Stimulated activated CD4-positive, alpha-beta T cell treated with anti-CD3 and anti-CD28 coated beads, Interleukin-1b, Interleukin-23, amount 100 ng/mL, for 24 hours (primary cell): Measurements from ENCODE around the gene PRKRA.
"Not testable (repeated sequence)": the region's sequence is repeated elsewhere in the genome, so short reads cannot be mapped to it uniquely, and the experiment has no call there.

Experiments used
- DNase-seq, 4 experiments: peaks; one replicate each; pipeline ENCODE4 v3.0.0-alpha.2; 2020; ENCODE audit warnings: low read depth in 4 of 4, low spot score in 1 of 4

The PRKRA gene

GRCh38 chr2:178469219-178469849 lies 18.4 kb upstream of the PRKRA start:
- no peak for DNase-seq

- no peak for DNase-seq
These were observed 6.5 kb upstream of the PRKRA start for GRCh38 chr2:178457390-178457886.

GRCh38 chr2:178455947-178456346 lies 5.0 kb upstream of the PRKRA start:
- DNase-seq, result no peak

- DNase-seq, result no peak
These were observed 1.9 kb upstream of the PRKRA start for GRCh38 chr2:178452870-178453269.

- DNase-seq, result no peak
These were observed 1.4 kb upstream of the PRKRA start for GRCh38 chr2:178452334-178452733.

- DNase-seq, result no peak
These were observed 526 bp downstream of the PRKRA start for GRCh38 chr2:178450524-178450773.

GRCh38 chr2:178449700-178450523 lies 1.1 kb downstream of the PRKRA start:
- peak in 1 of 4 experiments; percentile 4 for DNase-seq

GRCh38 chr2:178448968-178449661 lies 1.9 kb downstream of the PRKRA start:
- no peak for DNase-seq

- DNase-seq, result no peak
These were observed 9.5 kb downstream of the PRKRA start for GRCh38 chr2:178441426-178441825.

GRCh38 chr2:178436662-178437061 lies 14.3 kb downstream of the PRKRA start:
- no peak for DNase-seq

- DNase-seq, result no peak
These were observed 21.6 kb downstream of the PRKRA start for GRCh38 chr2:178429336-178429735.

- no peak for DNase-seq
These were observed 22.6 kb downstream of the PRKRA start for GRCh38 chr2:178428396-178428806.

- DNase-seq, result no peak
These were observed 23.5 kb downstream of the PRKRA start for GRCh38 chr2:178427458-178427857.

GRCh38 chr2:178426388-178426787 lies 24.6 kb downstream of the PRKRA start:
- DNase-seq, result no peak

GRCh38 chr2:178425255-178425827 lies 25.6 kb downstream of the PRKRA start:
- DNase-seq, result no peak

GRCh38 chr2:178423746-178424145 lies 27.2 kb downstream of the PRKRA start:
- DNase-seq, result not testable (repeated sequence)

- DNase-seq, result no peak
These were observed 28.9 kb downstream of the PRKRA start for GRCh38 chr2:178422097-178422496.

- DNase-seq, result no peak
These were observed 30.4 kb downstream of the PRKRA start for GRCh38 chr2:178420463-178420999.

GRCh38 chr2:178419123-178419522 lies 31.9 kb downstream of the PRKRA start:
- no peak for DNase-seq

GRCh38 chr2:178418426-178418825 lies 32.5 kb downstream of the PRKRA start:
- DNase-seq, result no peak

- DNase-seq, result no peak
These were observed 33.1 kb downstream of the PRKRA start for GRCh38 chr2:178417916-178418315.

GRCh38 chr2:178415979-178416378 lies 35.0 kb downstream of the PRKRA start:
- DNase-seq, result no peak
